Mesendoderm (in vitro differentiated cells): Measurements from ENCODE around the gene VSTM2L. TPM values are rescaled to one million over a fixed set of nuclear protein-coding genes. Genes with fewer than 3 reads are reported as not detected.
"Not testable (repeated sequence)": the region's sequence is repeated elsewhere in the genome, so short reads cannot be mapped to it uniquely, and the experiment has no call there.

Experiments used
- DNase-seq: peaks from one replicate; pipeline ENCODE4 v3.0.0; 2013
- H2AK5ac ChIP-seq: 2 replicates; pipeline ENCODE4 v1.6.1; 2013; ENCODE audit warnings: low read length, inconsistent platforms
- H2BK120ac ChIP-seq: 2 replicates; pipeline ENCODE4 v1.6.1; 2013; ENCODE audit warnings: low read depth, mild to moderate bottlenecking, low read length, moderate library complexity, mixed read lengths
- H2BK15ac ChIP-seq: replicated peaks from 2 replicates; pipeline ENCODE4 v1.6.1; 2013; ENCODE audit warnings: low read depth, mild to moderate bottlenecking, moderate library complexity
- H2BK5ac ChIP-seq: 2 replicates; pipeline ENCODE4 v1.6.1; 2013; ENCODE audit warnings: low read length, inconsistent platforms
- H3K18ac ChIP-seq: 2 replicates; pipeline ENCODE4 v1.6.1; 2013; ENCODE audit warnings: mild to moderate bottlenecking, low read length, mixed read lengths
- H3K23ac ChIP-seq: one replicate; pipeline ENCODE4 v1.6.1; 2013; ENCODE audit warnings: low read length
- H3K27ac ChIP-seq: 2 replicates; pipeline ENCODE4 v1.5.1; 2013; ENCODE audit warnings: low read depth, mild to moderate bottlenecking, inconsistent platforms, low read length, moderate library complexity
- H3K27me3 ChIP-seq: 2 replicates; pipeline ENCODE4 v1.6.1; 2013; ENCODE audit warnings: low read length, control low read depth, mild to moderate bottlenecking, inconsistent platforms; ENCODE audit not compliant: insufficient read depth, poor library complexity
- H3K36me3 ChIP-seq: 2 replicates; pipeline ENCODE4 v1.6.1; 2013; ENCODE audit warnings: low read length, inconsistent platforms; ENCODE audit not compliant: control insufficient read depth, insufficient read depth
- H3K4ac ChIP-seq: one replicate; pipeline ENCODE4 v1.6.1; 2013; ENCODE audit warnings: low read depth, mild to moderate bottlenecking, low read length, moderate library complexity
- H3K4me1 ChIP-seq: 2 replicates; pipeline ENCODE4 v1.6.1; 2013; ENCODE audit warnings: low read depth, low read length, inconsistent platforms; ENCODE audit not compliant: control insufficient read depth
- H3K4me2 ChIP-seq: 2 replicates; pipeline ENCODE4 v1.6.1; 2013; ENCODE audit warnings: low read length
- H3K4me3 ChIP-seq: 2 replicates; pipeline ENCODE4 v1.5.1; 2013; ENCODE audit warnings: mild to moderate bottlenecking, low read length
- H3K56ac ChIP-seq: one replicate; pipeline ENCODE4 v1.6.1; 2013; ENCODE audit warnings: low read length
- H3K79me1 ChIP-seq: 2 replicates; pipeline ENCODE4 v1.6.1; 2013; ENCODE audit warnings: low read length, inconsistent platforms
- H3K79me2 ChIP-seq: 2 replicates; pipeline ENCODE4 v1.6.1; 2013; ENCODE audit warnings: mild to moderate bottlenecking, low read length; ENCODE audit not compliant: control insufficient read depth, insufficient read depth
- H3K9ac ChIP-seq: 2 replicates; pipeline ENCODE4 v1.6.1; 2013; ENCODE audit warnings: low read length, inconsistent platforms
- H4K5ac ChIP-seq: one replicate; pipeline ENCODE4 v1.6.1; 2013; ENCODE audit warnings: low read length
- H4K8ac ChIP-seq: one replicate; pipeline ENCODE4 v1.6.1; 2013; ENCODE audit warnings: low read depth, mild to moderate bottlenecking, control low read depth, low read length, moderate library complexity
- WGBS: extraction: QIAGEN DNeasy Blood & Tissue Kit; methylation state at CpG from one replicate; pipeline ENCODE4 v1.1.7; 2013; ENCODE audit warnings: low lambda C conversion rate, missing lambda C conversion rate; ENCODE audit not compliant: insufficient coverage; ENCODE audit errors: extremely low coverage; 5-methylcytosine and 5-hydroxymethylcytosine counted together
- polyA plus RNA-seq, 2 experiments: library from polyadenylated mRNA; stranded (reverse); fragments of 200-250 nt; gene quantifications; one replicate each; pipeline ENCODE4 v1.2.3, GENCODE V29; 2013

The VSTM2L gene
- polyA plus RNA-seq (2013, experiment 1 of 2) = 0.10 TPM
- polyA plus RNA-seq (2013, experiment 2 of 2) = 0.31 TPM

GRCh38 chr20:37902504-37903313, at the start of gene VSTM2L:
Gene VSTM2L, plus strand, starts transcription at chr20:37903127. Its CDS starts 224 bp downstream, at chr20:37903351.
- Histone ChIP-seq H3K79me2 (no peaks in the 10 kb centered on the region), H3K23ac (no peak within 1 kb of the TSS), H3K9ac (peak within 1 kb of the TSS; percentile 37), H3K56ac (peak within 1 kb of the TSS; percentile 69), H2AK5ac (no peak within 1 kb of the TSS), H3K4me2 (peak within 1 kb of the TSS; percentile 53), H3K18ac (no peak within 1 kb of the TSS), H4K5ac (no peak within 1 kb of the TSS), H3K27ac (no peak within 1 kb of the TSS), H3K4ac (no peak within 1 kb of the TSS), H4K8ac (no peak within 1 kb of the TSS), H2BK120ac (no peak within 1 kb of the TSS), H3K36me3 (no peaks in the 10 kb centered on the region), H2BK15ac (no peak within 1 kb of the TSS), H3K27me3 (no peaks in the 10 kb centered on the region), H3K79me1 (no peaks in the 10 kb centered on the region), H2BK5ac (no peak within 1 kb of the TSS), H3K4me1 (no peaks in the 10 kb centered on the region), H3K4me3 (no peak within 1 kb of the TSS)
- DNase-seq = peak; percentile 56
- no CpG with 5 or more reads among the region's 71 CpGs for WGBS

GRCh38 chr20:37853823-37854375, 49.0 kb upstream of the VSTM2L start:
- no peak overlapping the region for H3K4ac ChIP-seq
- H3K27me3 ChIP-seq = no peaks in the 10 kb centered on the region
- H3K18ac ChIP-seq = no peak overlapping the region
- no peaks in the 10 kb centered on the region for H3K79me1 ChIP-seq
- no peak overlapping the region for H3K23ac ChIP-seq
- H3K27ac ChIP-seq = no peak overlapping the region
- H2BK120ac ChIP-seq = no peak overlapping the region
- no peak overlapping the region for H2AK5ac ChIP-seq
- H3K36me3 ChIP-seq = no peaks in the 10 kb centered on the region
- DNase-seq = no peak
- H3K79me2 ChIP-seq = no peaks in the 10 kb centered on the region
- no peak overlapping the region for H3K9ac ChIP-seq
- no peak overlapping the region for H3K56ac ChIP-seq
- no peak overlapping the region for H2BK15ac ChIP-seq
- WGBS = no CpG with 5 or more reads among the region's 2 CpGs
- no peak overlapping the region for H3K4me2 ChIP-seq
- no peak overlapping the region for H3K4me3 ChIP-seq
- no peak overlapping the region for H4K8ac ChIP-seq
- H4K5ac ChIP-seq = no peak overlapping the region
- H2BK5ac ChIP-seq = no peak overlapping the region
- H3K4me1 ChIP-seq = peaks cover 10% of the 10 kb centered on the region

GRCh38 chr20:37856034-37856433, 46.9 kb upstream of the VSTM2L start:
- H2BK120ac ChIP-seq, DNase-seq, H3K27ac ChIP-seq, H3K36me3 ChIP-seq, H3K27me3 ChIP-seq, H3K79me2 ChIP-seq, H3K18ac ChIP-seq, H2AK5ac ChIP-seq, H3K4me2 ChIP-seq, H3K56ac ChIP-seq, H3K4me1 ChIP-seq, H4K8ac ChIP-seq, H3K4ac ChIP-seq, H3K79me1 ChIP-seq, H4K5ac ChIP-seq, H3K4me3 ChIP-seq, H3K9ac ChIP-seq, H3K23ac ChIP-seq, H2BK5ac ChIP-seq, H2BK15ac ChIP-seq: not testable (repeated sequence)
- no CpG with 5 or more reads among the region's 5 CpGs for WGBS

- Histone ChIP-seq H2BK5ac (no peak overlapping the region), H3K4me1 (peaks cover 10% of the 10 kb centered on the region), H3K4ac (no peak overlapping the region), H3K27ac (no peak overlapping the region), H3K9ac (no peak overlapping the region), H4K5ac (no peak overlapping the region), H3K23ac (no peak overlapping the region), H3K79me1 (no peaks in the 10 kb centered on the region), H2AK5ac (no peak overlapping the region), H2BK120ac (no peak overlapping the region), H2BK15ac (no peak overlapping the region), H3K56ac (no peak overlapping the region), H3K4me2 (no peak overlapping the region), H3K36me3 (no peaks in the 10 kb centered on the region), H4K8ac (no peak overlapping the region), H3K4me3 (no peak overlapping the region), H3K27me3 (no peaks in the 10 kb centered on the region), H3K18ac (no peak overlapping the region), H3K79me2 (no peaks in the 10 kb centered on the region)
- no CpG with 5 or more reads among the region's 10 CpGs for WGBS
- DNase-seq = peak; percentile 37
Measured at GRCh38 chr20:37856932-37857660, 45.8 kb upstream of the VSTM2L start.

GRCh38 chr20:37859406-37860171, 43.3 kb upstream of the VSTM2L start:
- no peak for DNase-seq
- H2BK15ac ChIP-seq = no peak overlapping the region
- no CpG with 5 or more reads among the region's 15 CpGs for whole genome bisulfite sequencing
- no peak overlapping the region for H3K18ac ChIP-seq
- no peak overlapping the region for H3K27ac ChIP-seq
- H3K4me1 ChIP-seq = peaks cover 10% of the 10 kb centered on the region
- H2AK5ac ChIP-seq = no peak overlapping the region
- H4K8ac ChIP-seq = no peak overlapping the region
- no peak overlapping the region for H3K23ac ChIP-seq
- H4K5ac ChIP-seq = no peak overlapping the region
- H3K27me3 ChIP-seq = no peaks in the 10 kb centered on the region
- H2BK120ac ChIP-seq = no peak overlapping the region
- H3K36me3 ChIP-seq = no peaks in the 10 kb centered on the region
- no peak overlapping the region for H3K9ac ChIP-seq
- no peak overlapping the region for H3K56ac ChIP-seq
- no peak overlapping the region for H3K4me2 ChIP-seq
- H3K79me2 ChIP-seq = no peaks in the 10 kb centered on the region
- no peak overlapping the region for H3K4me3 ChIP-seq
- H2BK5ac ChIP-seq = no peak overlapping the region
- no peaks in the 10 kb centered on the region for H3K79me1 ChIP-seq
- H3K4ac ChIP-seq = no peak overlapping the region
